GM23248 (cell line): ENCODE data around the gene SLC13A3.

ENCODE experiments used
- EZH2 ChIP-seq: fragments of 200-600 bp; sonication (generic); IDR thresholded peaks from 2 replicates; pipeline ENCODE4 v1.6.1; 2018; ENCODE audit warnings: antibody characterized with exemption, mild to moderate bottlenecking; ENCODE audit not compliant: insufficient read depth, poor library complexity, severe bottlenecking
- EZH2phosphoT487 ChIP-seq: fragments of 200-600 bp; sonication (generic); IDR thresholded peaks from 2 replicates; pipeline ENCODE4 v1.6.1; 2018; ENCODE audit warnings: antibody characterized with exemption, moderate library complexity, mild to moderate bottlenecking, low read depth; ENCODE audit not compliant: insufficient read depth

GRCh38 chr20:46607849-46608497 lies 43.3 kb downstream of the SLC13A3 start:
- no peak for TF ChIP-seq EZH2
- TF ChIP-seq EZH2phosphoT487, result no peak
